ENCODE measurements around the gene SLC2A6. TPM values are rescaled to one million over a fixed set of nuclear protein-coding genes. Genes with fewer than 3 reads are reported as not detected.

SLC2A6 gene
- total RNA-seq, 1 experiment from 2014 or later: 18.7 TPM

GRCh38 chr9:133430244-133430643, 48.7 kb downstream of the SLC2A6 start:
- H3K27me3 Mint-ChIP-seq (ENCODE audit: low read depth): peaks cover 24% of the 10 kb centered on the region

More at GRCh38 chr9:133430244-133430643, 48.7 kb downstream of the SLC2A6 start:
- Histone ChIP-seq H3K9ac (ENCODE audit: extremely low read depth, insufficient read length, low read length) (no peak overlapping the region), H2BK5ac (ENCODE audit: insufficient read length, low read length) (no peak overlapping the region), H2BK15ac (ENCODE audit: low read depth, low read length) (no peak overlapping the region), H2AFZ (ENCODE audit: low read length) (no peak overlapping the region), H2AK5ac (ENCODE audit: insufficient read length, low read length) (no peak overlapping the region), H3K9me3 (ENCODE audit: control insufficient read depth, low read depth, low read length) (no peaks in the 10 kb centered on the region), H3K4ac (ENCODE audit: low read depth, low read length) (no peak overlapping the region), H4K5ac (ENCODE audit: insufficient read length, low read depth, low read length) (no peak overlapping the region), H3K79me2 (ENCODE audit: insufficient read depth, low read length) (no peaks in the 10 kb centered on the region; the same call in 1 of the 2 replicates), H3T11ph (ENCODE audit: low read length) (no peak overlapping the region), H3K14ac (ENCODE audit: insufficient read depth, low read length) (no peak overlapping the region), H3K4me2 (ENCODE audit: insufficient read depth, insufficient read length, low read length) (peak overlapping the region; percentile 40), H3K56ac (ENCODE audit: insufficient read length, low read depth, low read length) (no peak overlapping the region), H2BK12ac (ENCODE audit: insufficient read length, low read depth, low read length) (no peak overlapping the region), H4K91ac (ENCODE audit: insufficient read length, low read depth, low read length) (no peak overlapping the region), H3K27ac (ENCODE audit: insufficient read length, low read depth, low read length) (no peak overlapping the region), H2BK120ac (ENCODE audit: low read depth, low read length, poor library complexity, severe bottlenecking) (no peak overlapping the region), H4K20me1 (ENCODE audit: control insufficient read depth, insufficient read depth, insufficient read length) (no peaks in the 10 kb centered on the region), H4K8ac (replicated peaks; ENCODE audit: insufficient read length, low read depth, low read length) (no peak overlapping the region), H3K23me2 (ENCODE audit: insufficient read length, low read depth, low read length, poor library complexity, severe bottlenecking) (peaks cover 7% of the 10 kb centered on the region), H3K79me1 (ENCODE audit: insufficient read depth, low read depth, low read length, poor library complexity, severe bottlenecking) (no peaks in the 10 kb centered on the region), H3K4me1 (ENCODE audit: insufficient read depth, low read length) (no peaks in the 10 kb centered on the region), H3K23ac (ENCODE audit: insufficient read length, low read depth, low read length) (no peak overlapping the region), H3K27me3 (ENCODE audit: insufficient read depth, low read length) (peaks cover 2% of the 10 kb centered on the region; the same call in 1 of the 2 replicates), H3K18ac (ENCODE audit: insufficient read length, low read depth, low read length) (no peak overlapping the region), H2BK20ac (ENCODE audit: low read depth, low read length, poor library complexity, severe bottlenecking) (no peak overlapping the region)
- DNase-seq: no peak
- Mint-ChIP-seq H3K27ac (no peak overlapping the region), H3K4me1 (peaks cover 7% of the 10 kb centered on the region in 2 experiments; a peak in 3 of 4 replicates), H3K36me3 (ENCODE audit: insufficient read depth in 1 of 3, low read depth in 3 of 3) (peaks cover 0 to 12% (median 7%) of the 10 kb centered on the region in 3 experiments; a peak in 6 of 7 replicates), H3K9me3 (peaks cover 4 to 7% of the 10 kb centered on the region in 2 experiments; a peak in 4 of 5 replicates), H3K4me3 (peak overlapping the region; percentile 61 to 69; a peak in 4 of 5 replicates)
- WGBS (ENCODE audit: extremely low coverage, insufficient read length, low lambda C conversion rate): no CpG with 5 or more reads among the region's 1 CpG
- TF ChIP-seq CTCF (conservative IDR thresholded peaks at IDR 0.05): no peak
